Kidney (tissue), 14 donors: ENCODE data around the gene TRNP1. TPM values are rescaled to one million over a fixed set of nuclear protein-coding genes. Genes with fewer than 3 reads are reported as not detected.
A peak's percentile ranks its signal among the peaks of the same experiment; 100 is the strongest.

Source experiments
- DNase-seq, 5 donors: peaks; one replicate each; pipeline ENCODE4 v3.0.0-alpha.2; 2013 to 2020
- FAIRE-seq: peaks from 2 replicates; lab custom pipeline; 2012; peaks lifted over from hg19 to GRCh38; lab: Jason Lieb, UNC
- H3K27ac ChIP-seq, 2 donors: one replicate each; pipeline ENCODE4 v1.7.0; 2013; ENCODE audit warnings: low read depth in 2 of 2, low read length in 2 of 2, inconsistent platforms in 1 of 2
- H3K27me3 ChIP-seq: one replicate; pipeline ENCODE4 v1.7.1; 2013; ENCODE audit warnings: low read length, inconsistent platforms; ENCODE audit not compliant: control insufficient read depth, insufficient read depth
- H3K36me3 ChIP-seq, 3 donors: one replicate each; pipeline versions ENCODE4 v1.7.0 to v1.7.1; 2013; ENCODE audit warnings: low read length in 3 of 3, control low read depth in 1 of 3, inconsistent platforms in 1 of 3; ENCODE audit not compliant: insufficient read depth in 3 of 3, control insufficient read depth in 2 of 3
- H3K4me1 ChIP-seq, 3 donors: one replicate each; pipeline versions ENCODE4 v1.7.0 to v1.7.1; 2013; ENCODE audit warnings: low read length in 3 of 3, inconsistent platforms in 1 of 3, low read depth in 1 of 3; ENCODE audit not compliant: control insufficient read depth in 2 of 3, insufficient read depth in 2 of 3
- H3K4me3 ChIP-seq, 3 donors: one replicate each; pipeline versions ENCODE4 v1.7.0 to v1.8.1; 2013; ENCODE audit warnings: low read length in 3 of 3, control low read depth in 1 of 3, inconsistent platforms in 1 of 3
- H3K9ac ChIP-seq, 3 donors: one replicate each; pipeline versions ENCODE4 v1.7.0 to v1.7.1; 2013; ENCODE audit warnings: low read length in 3 of 3, control low read depth in 1 of 3, inconsistent platforms in 1 of 3
- H3K9me3 ChIP-seq, 3 donors: one replicate each; pipeline versions ENCODE4 v1.7.0 to v1.7.1; 2013; ENCODE audit warnings: low read length in 3 of 3, control low read depth in 1 of 3, inconsistent platforms in 1 of 3; ENCODE audit not compliant: control insufficient read depth in 2 of 3, insufficient read depth in 1 of 3
- CTCF ChIP-seq: IDR thresholded peaks from 3 replicates; pipeline ENCODE4 v1.5.1; 2012; ENCODE audit warnings: mild to moderate bottlenecking, moderate library complexity, borderline replicate concordance; ENCODE audit not compliant: insufficient read depth; ENCODE audit errors: extremely low read depth
- intact Hi-C: fragments of 100-400 bp; cut with DNase I; formaldehyde crosslinking; loops from one replicate; pipeline ENCODE4 v1.11.1; 2022
- polyA plus RNA-seq: library from polyadenylated mRNA; stranded (reverse); fragments of 350-450 nt; fragmentation: Illumina TruSeq; extraction: RNeasy Lipid Tissue Mini Kit (QIAGEN cat#74804); gene quantifications from one replicate; pipeline ENCODE4 v1.2.3, GENCODE V29; 2014; ENCODE audit warnings: low read depth, low replicate concordance; ENCODE audit not compliant: insufficient read depth
- total RNA-seq: library from RNA; stranded (reverse); fragmentation: NEBNext Ultra II Directional; extraction: Animal tissue kit (Norgen Biotek cat#: 25700); gene quantifications from one replicate; pipeline ENCODE4 v1.2.1, GENCODE V29; 2021
- donor health status: control.
- donor health status: control.
- donor health status: control.
- donor health status: control.
- donor health status: control.
- donor health status: DM: yes; HTN: yes; CAD: no.
- donor health status: Normal renal cell carcinoma (clear cell type).

TRNP1 gene
- total and polyA plus RNA-seq, 2 donors from 2014 or later: 33.0 to 38.3 TPM

GRCh38 chr1:27009601-27010197 lies 16.2 kb downstream of the TRNP1 start:
- Histone ChIP-seq H3K27ac (peak overlapping the region; percentile 79 to 82), H3K27me3 (peaks cover 2% of the 10 kb centered on the region), H3K9ac (peak overlapping the region in 1 of 3 donors; percentile 8), H3K4me1 (peaks cover 0 to 38% (median 6%) of the 10 kb centered on the region in 3 donors), H3K36me3 (no peaks in the 10 kb centered on the region), H3K9me3 (no peaks in the 10 kb centered on the region), H3K4me3 (no peak overlapping the region)
- peak in 1 of 5 donors; percentile 91 for DNase-seq
- no peak for FAIRE-seq
- no peak for TF ChIP-seq CTCF
- intact Hi-C loops: no loop called here

GRCh38 chr1:27010226-27010994 lies 16.9 kb downstream of the TRNP1 start:
- Histone ChIP-seq H3K9me3 (no peaks in the 10 kb centered on the region), H3K9ac (peak overlapping the region in 1 of 3 donors; percentile 46), H3K4me1 (peaks cover 0 to 31% (median 6%) of the 10 kb centered on the region in 3 donors), H3K36me3 (no peaks in the 10 kb centered on the region), H3K4me3 (peak overlapping the region in 1 of 3 donors; percentile 21), H3K27me3 (peaks cover 2% of the 10 kb centered on the region), H3K27ac (peak overlapping the region; percentile 79 to 82)
- intact Hi-C loops: no loop called here
- no peak for TF ChIP-seq CTCF
- FAIRE-seq (no peak), DNase-seq (no peak)

- DNase-seq: peak; percentile 60 to 95 (median 79)
- peaks cover 0 to 30% (median 6%) of the 10 kb centered on the region in 3 donors for H3K4me1 ChIP-seq
- intact Hi-C loops: no loop called here
- peak overlapping the region; percentile 79 to 82 for H3K27ac ChIP-seq
- peaks cover 2% of the 10 kb centered on the region for H3K27me3 ChIP-seq
- no peaks in the 10 kb centered on the region for H3K36me3 ChIP-seq
- H3K9ac ChIP-seq: peak overlapping the region in 1 of 3 donors; percentile 46
- H3K9me3 ChIP-seq: no peaks in the 10 kb centered on the region
- H3K4me3 ChIP-seq: peak overlapping the region in 2 of 3 donors; percentile 12 to 64
- no peak for TF ChIP-seq CTCF
- no peak for FAIRE-seq
Observed at GRCh38 chr1:27011058-27011764, 17.7 kb downstream of the TRNP1 start.
